WTC11 (cell line): Measurements from ENCODE around the gene RGS16. TPM values are rescaled to one million over a fixed set of nuclear protein-coding genes. Genes with fewer than 3 reads are reported as not detected.

Experiments
- ATAC-seq: fragments of 200-7000 bp; cut with Tn5 transposase; 2 replicates; pipeline ENCODE4 v1.10.0; 2021; ENCODE audit warnings: mild to moderate bottlenecking, moderate library complexity
- CTCF ChIA-PET: fragments of 300-600 bp; sonication (Branson Sonifier 250); formaldehyde crosslinking; loops from one replicate; lab custom pipeline; 2021; ENCODE audit warnings: antibody characterized with exemption; lab: Charles Lee
- POLR2A ChIA-PET: fragments of 350-600 bp; sonication (Branson Sonifier 250); formaldehyde crosslinking; loops from one replicate; lab custom pipeline; 2021; ENCODE audit warnings: antibody characterized with exemption; lab: Charles Lee
- DNase-seq: peaks from one replicate; pipeline ENCODE4 v3.0.0; 2021; ENCODE audit warnings: low spot score
- H3K27ac Mint-ChIP-seq: 2 replicates; pipeline ENCODE4 v1.8.0; 2021; ENCODE audit warnings: mixed read lengths
- H3K27me3 Mint-ChIP-seq: 2 replicates; pipeline ENCODE4 v1.8.0; 2021; ENCODE audit warnings: low read depth, mild to moderate bottlenecking, moderate library complexity, mixed read lengths
- H3K36me3 Mint-ChIP-seq: 2 replicates; pipeline ENCODE4 v1.8.0; 2021; ENCODE audit warnings: mixed read lengths
- H3K4me1 Mint-ChIP-seq: 2 replicates; pipeline ENCODE4 v1.8.0; 2022; ENCODE audit warnings: mixed read lengths
- H3K4me3 Mint-ChIP-seq: 2 replicates; pipeline ENCODE4 v1.8.0; 2021; ENCODE audit warnings: mild to moderate bottlenecking, moderate library complexity, mixed read lengths
- H3K9me3 Mint-ChIP-seq: 2 replicates; pipeline ENCODE4 v1.8.0; 2021; ENCODE audit warnings: mixed read lengths
- ETV6 ChIP-seq: sonication (generic); formaldehyde crosslinking; IDR thresholded peaks from 2 replicates; pipeline ENCODE4 v1.8.1; 2022; ENCODE audit warnings: mild to moderate bottlenecking, missing genetic modification reagents
- GABPB1 ChIP-seq: sonication (generic); formaldehyde crosslinking; IDR thresholded peaks from 2 replicates; pipeline ENCODE4 v1.8.1; 2023; ENCODE audit warnings: mild to moderate bottlenecking, missing genetic modification reagents
- GRHL2 ChIP-seq: fragments of 250-450 bp; sonication (Bioruptor Pico); IDR thresholded peaks from 2 replicates; pipeline ENCODE4 v1.8.0; 2022; ENCODE audit warnings: mild to moderate bottlenecking, moderate library complexity; ENCODE audit not compliant: insufficient replicate concordance, severe bottlenecking
- JUN ChIP-seq: sonication (generic); formaldehyde crosslinking; IDR thresholded peaks from 2 replicates; pipeline ENCODE4 v1.8.0; 2023; ENCODE audit warnings: mild to moderate bottlenecking, missing genetic modification reagents
- KAT7 ChIP-seq: sonication (generic); formaldehyde crosslinking; IDR thresholded peaks from 2 replicates; pipeline ENCODE4 v1.8.1; 2023; ENCODE audit warnings: missing genetic modification reagents, mild to moderate bottlenecking, borderline replicate concordance
- MYBL2 ChIP-seq: sonication (generic); formaldehyde crosslinking; IDR thresholded peaks from 2 replicates; pipeline ENCODE4 v1.8.1; 2023; ENCODE audit warnings: mild to moderate bottlenecking, moderate library complexity, missing genetic modification reagents
- NFYB ChIP-seq: sonication (generic); formaldehyde crosslinking; conservative IDR thresholded peaks from 2 replicates; pipeline ENCODE4 v1.8.0; 2022; ENCODE audit warnings: low read depth, missing genetic modification reagents
- RELA ChIP-seq: sonication (generic); formaldehyde crosslinking; IDR thresholded peaks from 2 replicates; pipeline ENCODE4 v1.8.1; 2022; ENCODE audit warnings: missing genetic modification reagents, mild to moderate bottlenecking, borderline replicate concordance
- ZNF138 ChIP-seq: sonication (generic); formaldehyde crosslinking; conservative IDR thresholded peaks from 2 replicates; pipeline ENCODE4 v1.8.1; 2022; ENCODE audit warnings: mild to moderate bottlenecking, moderate library complexity, missing genetic modification reagents
- ZNF317 ChIP-seq: sonication (generic); formaldehyde crosslinking; IDR thresholded peaks from 2 replicates; pipeline ENCODE4 v1.8.1; 2023; ENCODE audit warnings: low read depth, mild to moderate bottlenecking, moderate library complexity, missing genetic modification reagents, borderline replicate concordance
- total RNA-seq: library from RNA; stranded (reverse); gene quantifications from 3 replicates; pipeline ENCODE4 v1.2.3, GENCODE V29; 2021
- TF ChIP-seq, protein P1 (sequence below): sonication (generic); formaldehyde crosslinking; IDR thresholded peaks from 2 replicates; pipeline ENCODE4 v1.8.0; 2022; ENCODE audit warnings: mild to moderate bottlenecking, missing genetic modification reagents
- TF ChIP-seq, protein P2 (sequence below): sonication (generic); formaldehyde crosslinking; IDR thresholded peaks from 2 replicates; pipeline ENCODE4 v1.8.0; 2023; ENCODE audit warnings: missing genetic modification reagents, mild to moderate bottlenecking, borderline replicate concordance
- TF ChIP-seq, protein P3 (sequence below): sonication (generic); formaldehyde crosslinking; IDR thresholded peaks from 2 replicates; pipeline ENCODE4 v1.8.1; 2022; ENCODE audit warnings: mild to moderate bottlenecking, missing genetic modification reagents, moderate library complexity, borderline replicate concordance
- TF ChIP-seq, protein P4 (sequence below): fragments of 250-450 bp; sonication (Bioruptor Pico); IDR thresholded peaks from 2 replicates; pipeline ENCODE4 v1.9.0; 2021; ENCODE audit warnings: mild to moderate bottlenecking, borderline replicate concordance
- TF ChIP-seq, protein P5 (sequence below): sonication (generic); formaldehyde crosslinking; IDR thresholded peaks from 2 replicates; pipeline ENCODE4 v1.8.1; 2023; ENCODE audit warnings: mild to moderate bottlenecking, missing genetic modification reagents, moderate library complexity
- TF ChIP-seq, protein P6 (sequence below): sonication (generic); formaldehyde crosslinking; IDR thresholded peaks from 2 replicates; pipeline ENCODE4 v1.8.1; 2022; ENCODE audit warnings: low read depth, missing genetic modification reagents, borderline replicate concordance
- TF ChIP-seq, protein P7 (sequence below): sonication (generic); formaldehyde crosslinking; IDR thresholded peaks from 2 replicates; pipeline ENCODE4 v1.8.0; 2022; ENCODE audit warnings: mild to moderate bottlenecking, missing genetic modification reagents

The RGS16 gene
- total RNA-seq, 1 experiment from 2014 or later = 17.8 TPM

DNA sequence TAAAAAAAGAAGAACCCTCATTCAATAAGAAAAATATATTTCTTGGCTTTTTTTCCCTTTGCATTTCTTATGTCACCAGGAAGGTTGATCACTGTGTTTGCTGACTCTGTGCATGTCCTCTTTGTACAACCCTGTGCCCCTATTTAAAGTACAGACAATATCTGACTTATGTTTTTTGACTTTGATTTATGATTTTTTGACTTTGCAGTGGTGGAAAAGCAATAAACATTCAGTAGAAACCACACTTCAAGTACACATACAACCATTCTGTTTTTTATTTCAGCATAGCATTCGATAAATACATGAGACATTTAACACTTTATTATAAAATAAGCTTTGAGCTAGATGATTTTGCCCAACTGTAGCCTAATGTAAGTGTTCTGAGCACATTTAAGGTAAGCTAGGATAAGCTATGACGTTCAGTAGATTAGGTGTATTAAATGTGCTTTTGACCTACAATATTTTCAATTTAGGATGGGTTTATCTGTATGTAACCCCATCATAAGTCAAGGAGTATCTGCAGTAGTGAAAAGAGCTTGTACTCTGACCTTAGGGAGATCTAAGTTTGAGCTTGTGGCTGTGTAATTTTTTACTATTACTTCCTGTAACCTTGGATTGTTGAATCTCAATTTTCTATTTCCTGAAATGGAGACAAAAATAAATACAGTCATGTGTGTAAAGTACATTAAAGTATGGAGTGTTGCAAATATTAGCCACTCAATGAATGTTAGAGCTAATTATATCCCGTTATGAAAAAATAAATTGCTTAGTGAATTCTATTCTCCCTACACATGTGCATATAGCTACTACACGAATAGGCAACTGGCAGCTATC lies 16.3 kb downstream of the RGS16 start (continued):
- TF ChIP-seq, protein P1, sequence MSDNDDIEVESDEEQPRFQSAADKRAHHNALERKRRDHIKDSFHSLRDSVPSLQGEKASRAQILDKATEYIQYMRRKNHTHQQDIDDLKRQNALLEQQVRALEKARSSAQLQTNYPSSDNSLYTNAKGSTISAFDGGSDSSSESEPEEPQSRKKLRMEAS = no peak
- TF ChIP-seq KAT7 = no peak
- TF ChIP-seq GABPB1 = no peak
- TF ChIP-seq, all 79 proteins: peak for 0

DNA sequence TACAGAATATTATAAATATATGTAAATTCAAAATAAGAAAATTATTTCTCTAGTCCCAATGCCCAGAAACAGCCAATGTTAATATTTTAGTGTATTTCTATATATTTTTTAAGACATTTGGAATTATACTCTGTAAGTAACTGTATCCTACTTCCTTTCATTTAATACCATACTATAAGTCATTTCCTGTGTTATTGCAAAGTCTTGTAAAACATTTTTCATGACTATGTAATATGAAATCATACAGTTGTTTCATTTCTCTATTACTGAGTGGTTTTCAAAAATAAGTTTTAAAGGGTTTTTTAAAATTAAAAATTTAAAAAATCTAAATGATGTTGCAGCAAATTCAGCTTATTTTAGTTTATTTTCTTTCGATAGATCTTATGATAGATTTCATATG lies 17.1 kb downstream of the RGS16 start:
- Mint-ChIP-seq H3K4me1 (peaks cover 19% of the 10 kb centered on the region), H3K4me3 (no peak overlapping the region), H3K9me3 (peaks cover 11% of the 10 kb centered on the region), H3K27ac (no peak overlapping the region), H3K36me3 (no peaks in the 10 kb centered on the region), H3K27me3 (peaks cover 3% of the 10 kb centered on the region; the same call in 1 of the 2 replicates)
- TF ChIP-seq, protein P2, sequence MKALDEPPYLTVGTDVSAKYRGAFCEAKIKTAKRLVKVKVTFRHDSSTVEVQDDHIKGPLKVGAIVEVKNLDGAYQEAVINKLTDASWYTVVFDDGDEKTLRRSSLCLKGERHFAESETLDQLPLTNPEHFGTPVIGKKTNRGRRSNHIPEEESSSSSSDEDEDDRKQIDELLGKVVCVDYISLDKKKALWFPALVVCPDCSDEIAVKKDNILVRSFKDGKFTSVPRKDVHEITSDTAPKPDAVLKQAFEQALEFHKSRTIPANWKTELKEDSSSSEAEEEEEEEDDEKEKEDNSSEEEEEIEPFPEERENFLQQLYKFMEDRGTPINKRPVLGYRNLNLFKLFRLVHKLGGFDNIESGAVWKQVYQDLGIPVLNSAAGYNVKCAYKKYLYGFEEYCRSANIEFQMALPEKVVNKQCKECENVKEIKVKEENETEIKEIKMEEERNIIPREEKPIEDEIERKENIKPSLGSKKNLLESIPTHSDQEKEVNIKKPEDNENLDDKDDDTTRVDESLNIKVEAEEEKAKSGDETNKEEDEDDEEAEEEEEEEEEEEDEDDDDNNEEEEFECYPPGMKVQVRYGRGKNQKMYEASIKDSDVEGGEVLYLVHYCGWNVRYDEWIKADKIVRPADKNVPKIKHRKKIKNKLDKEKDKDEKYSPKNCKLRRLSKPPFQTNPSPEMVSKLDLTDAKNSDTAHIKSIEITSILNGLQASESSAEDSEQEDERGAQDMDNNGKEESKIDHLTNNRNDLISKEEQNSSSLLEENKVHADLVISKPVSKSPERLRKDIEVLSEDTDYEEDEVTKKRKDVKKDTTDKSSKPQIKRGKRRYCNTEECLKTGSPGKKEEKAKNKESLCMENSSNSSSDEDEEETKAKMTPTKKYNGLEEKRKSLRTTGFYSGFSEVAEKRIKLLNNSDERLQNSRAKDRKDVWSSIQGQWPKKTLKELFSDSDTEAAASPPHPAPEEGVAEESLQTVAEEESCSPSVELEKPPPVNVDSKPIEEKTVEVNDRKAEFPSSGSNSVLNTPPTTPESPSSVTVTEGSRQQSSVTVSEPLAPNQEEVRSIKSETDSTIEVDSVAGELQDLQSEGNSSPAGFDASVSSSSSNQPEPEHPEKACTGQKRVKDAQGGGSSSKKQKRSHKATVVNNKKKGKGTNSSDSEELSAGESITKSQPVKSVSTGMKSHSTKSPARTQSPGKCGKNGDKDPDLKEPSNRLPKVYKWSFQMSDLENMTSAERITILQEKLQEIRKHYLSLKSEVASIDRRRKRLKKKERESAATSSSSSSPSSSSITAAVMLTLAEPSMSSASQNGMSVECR (CRISPR knock-in tag) = no peak
- TF ChIP-seq, protein P3, sequence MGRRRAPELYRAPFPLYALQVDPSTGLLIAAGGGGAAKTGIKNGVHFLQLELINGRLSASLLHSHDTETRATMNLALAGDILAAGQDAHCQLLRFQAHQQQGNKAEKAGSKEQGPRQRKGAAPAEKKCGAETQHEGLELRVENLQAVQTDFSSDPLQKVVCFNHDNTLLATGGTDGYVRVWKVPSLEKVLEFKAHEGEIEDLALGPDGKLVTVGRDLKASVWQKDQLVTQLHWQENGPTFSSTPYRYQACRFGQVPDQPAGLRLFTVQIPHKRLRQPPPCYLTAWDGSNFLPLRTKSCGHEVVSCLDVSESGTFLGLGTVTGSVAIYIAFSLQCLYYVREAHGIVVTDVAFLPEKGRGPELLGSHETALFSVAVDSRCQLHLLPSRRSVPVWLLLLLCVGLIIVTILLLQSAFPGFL (CRISPR knock-in tag) = no peak
- TF ChIP-seq ZNF138 (CRISPR knock-in tag) = no peak
- TF ChIP-seq, protein P4, sequence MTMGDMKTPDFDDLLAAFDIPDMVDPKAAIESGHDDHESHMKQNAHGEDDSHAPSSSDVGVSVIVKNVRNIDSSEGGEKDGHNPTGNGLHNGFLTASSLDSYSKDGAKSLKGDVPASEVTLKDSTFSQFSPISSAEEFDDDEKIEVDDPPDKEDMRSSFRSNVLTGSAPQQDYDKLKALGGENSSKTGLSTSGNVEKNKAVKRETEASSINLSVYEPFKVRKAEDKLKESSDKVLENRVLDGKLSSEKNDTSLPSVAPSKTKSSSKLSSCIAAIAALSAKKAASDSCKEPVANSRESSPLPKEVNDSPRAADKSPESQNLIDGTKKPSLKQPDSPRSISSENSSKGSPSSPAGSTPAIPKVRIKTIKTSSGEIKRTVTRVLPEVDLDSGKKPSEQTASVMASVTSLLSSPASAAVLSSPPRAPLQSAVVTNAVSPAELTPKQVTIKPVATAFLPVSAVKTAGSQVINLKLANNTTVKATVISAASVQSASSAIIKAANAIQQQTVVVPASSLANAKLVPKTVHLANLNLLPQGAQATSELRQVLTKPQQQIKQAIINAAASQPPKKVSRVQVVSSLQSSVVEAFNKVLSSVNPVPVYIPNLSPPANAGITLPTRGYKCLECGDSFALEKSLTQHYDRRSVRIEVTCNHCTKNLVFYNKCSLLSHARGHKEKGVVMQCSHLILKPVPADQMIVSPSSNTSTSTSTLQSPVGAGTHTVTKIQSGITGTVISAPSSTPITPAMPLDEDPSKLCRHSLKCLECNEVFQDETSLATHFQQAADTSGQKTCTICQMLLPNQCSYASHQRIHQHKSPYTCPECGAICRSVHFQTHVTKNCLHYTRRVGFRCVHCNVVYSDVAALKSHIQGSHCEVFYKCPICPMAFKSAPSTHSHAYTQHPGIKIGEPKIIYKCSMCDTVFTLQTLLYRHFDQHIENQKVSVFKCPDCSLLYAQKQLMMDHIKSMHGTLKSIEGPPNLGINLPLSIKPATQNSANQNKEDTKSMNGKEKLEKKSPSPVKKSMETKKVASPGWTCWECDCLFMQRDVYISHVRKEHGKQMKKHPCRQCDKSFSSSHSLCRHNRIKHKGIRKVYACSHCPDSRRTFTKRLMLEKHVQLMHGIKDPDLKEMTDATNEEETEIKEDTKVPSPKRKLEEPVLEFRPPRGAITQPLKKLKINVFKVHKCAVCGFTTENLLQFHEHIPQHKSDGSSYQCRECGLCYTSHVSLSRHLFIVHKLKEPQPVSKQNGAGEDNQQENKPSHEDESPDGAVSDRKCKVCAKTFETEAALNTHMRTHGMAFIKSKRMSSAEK (CRISPR knock-in tag) = no peak
- no peak for TF ChIP-seq GRHL2 (CRISPR knock-in tag)
- no peak for DNase-seq
- POLR2A ChIA-PET = no interaction called here
- CTCF ChIA-PET = interaction anchor here (1.5 kb wide), 1 partner anchor 195 kb away, joined by 3 read pairs; no protein-coding TSS in a partner anchor
- no peak for ATAC-seq

DNA sequence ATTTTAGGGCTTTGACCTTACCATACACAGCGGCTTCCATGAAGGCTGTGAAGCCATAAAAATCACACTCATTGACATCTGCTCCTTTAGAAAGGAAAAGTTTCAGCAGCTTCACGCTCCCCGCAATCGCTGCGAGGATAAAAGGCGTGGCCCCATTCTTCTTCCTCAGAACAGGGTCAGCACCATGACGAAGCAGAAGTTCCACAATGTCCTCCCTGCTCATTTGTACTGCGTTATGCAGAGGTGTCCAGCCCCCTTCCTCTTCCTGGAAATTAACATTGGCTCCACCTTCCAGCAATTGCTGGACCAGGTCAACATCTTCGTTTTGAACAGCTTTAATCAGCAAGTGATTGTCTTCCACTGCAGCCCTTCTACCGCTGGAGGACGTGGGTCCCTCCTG lies 17.8 kb downstream of the RGS16 start:
- DNase-seq (no peak), ATAC-seq (no peak)
- CTCF ChIA-PET = interaction anchor here (1.5 kb wide), 1 partner anchor 196 kb away, joined by 3 read pairs; no protein-coding TSS in a partner anchor
- POLR2A ChIA-PET = no interaction called here
- Mint-ChIP-seq H3K27ac (no peak overlapping the region), H3K4me3 (no peak overlapping the region), H3K4me1 (peaks cover 19% of the 10 kb centered on the region), H3K36me3 (no peaks in the 10 kb centered on the region), H3K9me3 (peaks cover 11% of the 10 kb centered on the region), H3K27me3 (peaks cover 3% of the 10 kb centered on the region; the same call in 1 of the 2 replicates)
- TF ChIP-seq NFYB (CRISPR knock-in tag) (no peak), MYBL2 (CRISPR knock-in tag) (no peak), ZNF317 (CRISPR knock-in tag) (no peak), RELA (CRISPR knock-in tag) (no peak), JUN (CRISPR knock-in tag) (no peak), ETV6 (CRISPR knock-in tag) (no peak)
- TF ChIP-seq, protein P5, sequence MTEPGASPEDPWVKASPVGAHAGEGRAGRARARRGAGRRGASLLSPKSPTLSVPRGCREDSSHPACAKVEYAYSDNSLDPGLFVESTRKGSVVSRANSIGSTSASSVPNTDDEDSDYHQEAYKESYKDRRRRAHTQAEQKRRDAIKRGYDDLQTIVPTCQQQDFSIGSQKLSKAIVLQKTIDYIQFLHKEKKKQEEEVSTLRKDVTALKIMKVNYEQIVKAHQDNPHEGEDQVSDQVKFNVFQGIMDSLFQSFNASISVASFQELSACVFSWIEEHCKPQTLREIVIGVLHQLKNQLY (CRISPR knock-in tag) = no peak
- TF ChIP-seq, protein P6, sequence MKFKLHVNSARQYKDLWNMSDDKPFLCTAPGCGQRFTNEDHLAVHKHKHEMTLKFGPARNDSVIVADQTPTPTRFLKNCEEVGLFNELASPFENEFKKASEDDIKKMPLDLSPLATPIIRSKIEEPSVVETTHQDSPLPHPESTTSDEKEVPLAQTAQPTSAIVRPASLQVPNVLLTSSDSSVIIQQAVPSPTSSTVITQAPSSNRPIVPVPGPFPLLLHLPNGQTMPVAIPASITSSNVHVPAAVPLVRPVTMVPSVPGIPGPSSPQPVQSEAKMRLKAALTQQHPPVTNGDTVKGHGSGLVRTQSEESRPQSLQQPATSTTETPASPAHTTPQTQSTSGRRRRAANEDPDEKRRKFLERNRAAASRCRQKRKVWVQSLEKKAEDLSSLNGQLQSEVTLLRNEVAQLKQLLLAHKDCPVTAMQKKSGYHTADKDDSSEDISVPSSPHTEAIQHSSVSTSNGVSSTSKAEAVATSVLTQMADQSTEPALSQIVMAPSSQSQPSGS = no peak
- TF ChIP-seq, protein P7, sequence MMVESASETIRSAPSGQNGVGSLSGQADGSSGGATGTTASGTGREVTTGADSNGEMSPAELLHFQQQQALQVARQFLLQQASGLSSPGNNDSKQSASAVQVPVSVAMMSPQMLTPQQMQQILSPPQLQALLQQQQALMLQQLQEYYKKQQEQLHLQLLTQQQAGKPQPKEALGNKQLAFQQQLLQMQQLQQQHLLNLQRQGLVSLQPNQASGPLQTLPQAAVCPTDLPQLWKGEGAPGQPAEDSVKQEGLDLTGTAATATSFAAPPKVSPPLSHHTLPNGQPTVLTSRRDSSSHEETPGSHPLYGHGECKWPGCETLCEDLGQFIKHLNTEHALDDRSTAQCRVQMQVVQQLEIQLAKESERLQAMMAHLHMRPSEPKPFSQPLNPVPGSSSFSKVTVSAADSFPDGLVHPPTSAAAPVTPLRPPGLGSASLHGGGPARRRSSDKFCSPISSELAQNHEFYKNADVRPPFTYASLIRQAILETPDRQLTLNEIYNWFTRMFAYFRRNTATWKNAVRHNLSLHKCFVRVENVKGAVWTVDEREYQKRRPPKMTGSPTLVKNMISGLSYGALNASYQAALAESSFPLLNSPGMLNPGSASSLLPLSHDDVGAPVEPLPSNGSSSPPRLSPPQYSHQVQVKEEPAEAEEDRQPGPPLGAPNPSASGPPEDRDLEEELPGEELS (CRISPR knock-in tag) = no peak
